Measurements from ENCODE around the gene NME7.
"Not testable (repeated sequence)": the region's sequence is repeated elsewhere in the genome, so short reads cannot be mapped to it uniquely, and the experiment has no call there.

Gene NME7

DNA sequence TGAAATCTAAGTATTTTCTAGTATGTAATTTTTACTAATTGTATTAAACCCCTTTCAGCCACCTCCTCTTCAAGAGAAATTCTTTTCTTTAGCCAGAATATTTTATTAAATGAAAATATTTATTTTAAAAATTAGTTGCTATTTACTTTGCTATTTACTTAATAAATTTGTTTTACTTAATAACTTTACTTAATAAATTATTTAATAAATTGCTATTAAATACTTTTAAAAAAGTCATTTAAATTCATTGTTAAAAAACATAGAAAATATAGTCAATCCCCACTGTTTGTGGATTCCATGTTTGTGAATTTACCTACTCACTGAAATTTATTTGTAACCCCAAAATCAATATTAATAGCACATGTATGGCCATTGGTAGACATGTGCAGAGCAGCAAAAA is 155.5 kb downstream of the NME7 start:
- DNase-seq, result no peak

GRCh38 chr1:169207797-169208520 is 159.6 kb downstream of the NME7 start:
- DNase-seq, result no peak

DNA sequence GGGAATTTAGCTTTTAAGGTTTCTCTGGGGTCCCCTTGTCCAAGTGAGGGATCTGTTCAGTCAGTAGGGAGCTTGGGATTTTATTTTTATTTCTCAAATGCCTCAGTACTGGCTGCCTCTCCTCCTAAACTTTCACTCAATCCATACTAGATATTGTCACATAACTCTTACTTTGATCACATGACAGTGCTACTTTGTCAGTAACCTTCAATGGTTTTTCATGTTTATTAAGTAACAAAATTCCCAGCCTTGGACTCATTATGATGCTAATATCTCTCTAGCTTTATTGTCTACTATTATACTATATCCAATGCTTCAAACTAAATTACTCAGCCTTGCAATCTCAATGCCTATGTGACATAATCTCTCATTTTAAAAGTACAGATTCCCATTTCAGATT is 163.4 kb downstream of the NME7 start:
- DNase-seq, result no peak

- DNase-seq, result no peak
Measured at GRCh38 chr1:169202791-169203665, 164.6 kb downstream of the NME7 start.

GRCh38 chr1:169201084-169201619 is 166.4 kb downstream of the NME7 start:
- DNase-seq, result no peak

- no peak for DNase-seq
Measured at GRCh38 chr1:169200319-169200718, 167.3 kb downstream of the NME7 start.

DNA sequence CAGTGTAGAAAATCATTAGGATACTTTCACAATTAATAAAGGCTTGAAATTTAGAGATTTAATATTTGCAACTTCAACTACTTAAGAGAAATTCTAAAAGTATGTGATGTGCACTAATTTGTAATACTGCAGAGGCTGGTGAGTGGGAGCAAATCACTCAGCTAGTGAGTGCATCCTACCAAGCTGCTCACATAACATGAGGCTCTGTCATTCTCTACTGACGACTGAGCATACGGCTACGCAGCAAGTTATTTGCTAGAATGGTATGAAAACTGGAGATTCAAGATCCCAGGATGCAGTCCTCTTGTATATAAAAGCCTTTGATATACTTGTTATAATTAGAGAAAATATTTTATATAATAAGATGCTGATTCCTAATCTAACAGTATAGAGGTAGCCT is 171.0 kb downstream of the NME7 start:
- DNase-seq, result no peak

DNA sequence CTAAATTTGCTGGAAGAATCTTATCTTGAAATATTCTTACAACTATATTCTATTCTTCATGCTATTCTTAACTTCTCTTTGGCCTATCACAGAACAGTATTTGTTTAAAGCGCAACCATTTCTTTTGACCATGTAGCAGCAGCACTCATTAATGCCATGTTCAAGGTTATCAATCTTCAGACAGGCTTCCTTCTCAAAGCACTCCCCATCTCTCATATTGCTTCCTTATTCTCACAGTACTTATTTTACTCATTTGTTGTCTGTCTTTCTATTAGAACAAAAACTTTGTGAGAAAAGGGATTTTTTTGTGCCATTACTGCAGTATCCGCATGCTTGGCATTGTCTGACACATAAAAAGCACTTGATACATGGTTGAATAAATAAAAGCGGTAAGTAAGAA is 171.4 kb downstream of the NME7 start:
- DNase-seq, result no peak

DNA sequence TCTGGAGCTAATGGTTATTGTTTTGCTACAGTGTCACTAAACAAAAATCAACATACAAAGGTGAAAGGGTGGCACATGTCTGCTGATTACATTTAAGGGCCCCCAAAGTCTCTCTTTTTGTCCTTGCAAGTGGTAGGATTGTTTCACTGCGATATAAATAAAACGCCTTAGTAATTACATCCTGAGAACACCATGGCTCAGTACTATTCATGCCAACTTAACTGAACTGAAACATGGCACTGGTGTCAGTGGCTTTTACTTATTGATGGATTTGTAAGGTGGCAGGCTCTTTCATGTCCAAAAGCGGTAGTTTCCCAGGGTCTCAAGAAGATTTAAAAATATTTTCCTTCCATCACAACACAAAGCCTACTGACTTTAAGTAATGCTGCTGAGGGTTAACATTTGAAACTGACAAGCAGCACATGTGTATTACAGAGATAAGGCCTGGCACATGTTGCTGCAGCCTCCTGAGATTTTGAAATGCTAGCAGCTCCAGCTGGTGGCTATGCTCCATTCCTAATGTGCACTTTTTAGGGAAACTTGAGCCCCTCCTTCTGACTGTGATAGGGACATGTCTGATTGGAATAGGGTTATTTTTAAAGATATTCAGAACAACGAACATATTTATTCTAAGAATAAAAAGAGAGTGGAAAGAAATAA is 174.3 kb downstream of the NME7 start:
- no peak for DNase-seq

GRCh38 chr1:169186106-169186505 is 181.5 kb downstream of the NME7 start:
- DNase-seq, result no peak

DNA sequence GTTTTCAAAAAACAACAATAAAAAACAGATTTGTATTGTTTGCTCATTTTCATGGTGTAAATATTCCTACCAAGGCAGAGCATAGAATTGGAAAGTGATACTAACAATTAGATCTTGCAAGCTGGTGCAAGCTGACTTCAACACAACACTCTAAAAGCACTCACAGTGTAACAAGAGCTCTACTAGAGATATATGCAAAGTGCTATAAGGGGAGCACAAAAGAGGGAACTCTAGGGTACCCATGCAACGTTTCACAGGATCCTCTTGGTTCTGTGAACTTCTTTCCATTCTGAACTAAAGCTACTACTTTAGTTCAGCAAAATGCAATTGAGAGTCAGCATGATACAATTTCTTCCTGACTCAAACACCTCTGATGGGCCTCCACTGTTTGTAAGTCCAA is 182.8 kb downstream of the NME7 start:
- DNase-seq, result no peak

GRCh38 chr1:169180174-169180573 is 187.4 kb downstream of the NME7 start:
- DNase-seq, result no peak

GRCh38 chr1:169179431-169179830 is 188.2 kb downstream of the NME7 start:
- not testable (repeated sequence) for DNase-seq

DNA sequence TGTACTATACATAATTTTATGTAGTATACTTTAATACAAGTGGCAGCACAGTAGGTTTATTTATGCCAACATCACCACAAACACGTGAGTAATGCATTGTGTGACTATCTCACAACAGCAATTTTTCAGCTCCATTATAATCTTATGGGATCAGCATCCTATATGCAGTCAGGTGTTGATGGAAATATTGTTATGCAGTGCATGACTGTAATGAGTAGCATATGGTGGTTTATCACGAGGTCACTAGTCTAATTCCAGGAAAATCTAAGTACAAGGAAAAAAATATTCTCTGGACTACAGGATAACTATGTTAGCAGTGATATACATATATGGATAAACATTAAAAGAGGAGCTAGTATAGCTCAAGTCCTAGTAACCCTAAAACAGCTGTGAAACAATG is 192.1 kb downstream of the NME7 start:
- DNase-seq, result no peak

DNA sequence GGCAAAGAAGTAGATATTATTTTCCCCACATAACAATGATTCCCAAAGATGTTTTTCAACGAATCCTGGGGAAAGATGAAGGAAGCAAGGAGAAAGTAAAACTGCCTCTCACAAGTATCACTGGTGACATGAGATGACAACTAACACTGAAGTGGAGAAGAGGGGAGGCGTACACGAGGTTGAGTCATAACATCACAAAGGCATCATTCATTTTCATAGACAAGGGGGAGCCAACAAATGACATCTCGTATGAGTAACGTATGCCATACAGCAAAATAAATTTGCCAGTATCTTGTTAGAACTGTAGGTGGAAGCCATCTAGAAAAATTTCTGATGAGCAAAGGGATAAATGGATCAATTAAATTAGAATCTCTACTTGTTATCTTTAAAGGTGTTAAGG is 204.5 kb downstream of the NME7 start:
- no peak for DNase-seq

GRCh38 chr1:169161496-169162194 is 206.0 kb downstream of the NME7 start:
- DNase-seq, result no peak

- no peak for DNase-seq
Measured at GRCh38 chr1:169160845-169161495, 206.6 kb downstream of the NME7 start.

- no peak for DNase-seq
Measured at GRCh38 chr1:169156580-169156979, 211.0 kb downstream of the NME7 start.

DNA sequence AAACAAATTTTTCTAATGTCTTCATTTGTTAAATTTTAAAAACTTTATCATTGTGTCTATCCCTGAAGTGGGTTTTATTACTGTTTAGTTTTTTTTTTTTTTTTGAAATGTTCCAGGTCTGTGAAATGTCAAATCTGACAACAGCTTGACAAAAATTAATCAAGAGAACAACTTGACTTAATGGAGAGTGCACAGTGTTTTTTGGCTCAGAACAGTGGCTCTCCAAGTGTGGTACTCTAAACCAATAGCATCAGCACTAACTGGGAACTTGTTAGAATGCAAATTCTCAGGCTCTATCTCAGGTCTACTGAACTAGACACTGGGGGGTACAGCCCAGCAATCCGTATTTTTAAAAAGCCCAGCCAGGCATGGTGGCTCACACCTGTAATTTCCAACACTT is 211.9 kb downstream of the NME7 start:
- DNase-seq, result no peak

DNA sequence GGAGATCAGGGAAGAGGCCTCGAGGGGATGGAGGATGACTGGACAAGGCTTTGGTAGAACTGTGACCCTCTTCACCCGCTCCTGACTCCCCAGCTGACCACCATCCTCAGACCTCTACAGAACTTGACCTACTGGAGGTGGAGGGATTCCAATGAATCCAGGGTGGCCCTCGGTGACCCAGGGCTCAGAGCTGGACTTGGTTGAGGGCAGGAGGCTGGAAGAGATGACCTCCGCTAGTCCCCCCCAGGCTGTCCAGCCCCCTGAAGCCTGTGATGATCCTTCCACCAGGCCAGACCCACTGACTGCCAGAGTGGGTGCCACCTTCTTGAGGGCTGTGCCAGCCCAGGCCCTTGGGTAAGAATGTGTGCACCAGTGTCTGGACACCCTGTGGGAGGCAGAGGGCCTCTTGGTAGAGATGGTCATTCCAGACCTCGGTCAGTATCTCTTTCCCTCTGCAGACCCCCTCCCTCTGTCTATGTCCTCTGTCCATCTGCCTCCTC is 216.2 kb downstream of the NME7 start:
- DNase-seq, result no peak

GRCh38 chr1:169150641-169151337 is 216.8 kb downstream of the NME7 start:
- DNase-seq, result no peak

Measured in NCI-H1930 (cell line).